HepG2 (cell line): Measurements from ENCODE around the gene ZSWIM6. TPM values are rescaled to one million over a fixed set of nuclear protein-coding genes. Genes with fewer than 3 reads are reported as not detected.
A peak's percentile ranks its signal among the peaks of the same experiment; 100 is the strongest.

Experiments used
- ASH2L ChIP-seq: fragments of 300-600, 200-600 bp; sonication (generic); IDR thresholded peaks from 2 replicates; pipeline ENCODE4 v1.7.0; 2017; ENCODE audit warnings: low read depth, mild to moderate bottlenecking, moderate library complexity, mixed read lengths, low read length; ENCODE audit not compliant: insufficient read length
- CC2D1A ChIP-seq: sonication (generic); formaldehyde crosslinking; IDR thresholded peaks from 2 replicates; pipeline ENCODE4 v1.8.1; 2023; ENCODE audit warnings: mild to moderate bottlenecking, missing genetic modification reagents
- PCBP2 ChIP-seq: fragments of 200-400 bp; formaldehyde crosslinking; optimal IDR thresholded peaks from 2 replicates; pipeline ENCODE3; 2018; ENCODE audit warnings: low read length, low read depth; ENCODE audit not compliant: poor library complexity, severe bottlenecking
- SMYD3 ChIP-seq: sonication (generic); formaldehyde crosslinking; IDR thresholded peaks from 2 replicates; pipeline ENCODE4 v1.8.1; 2023; ENCODE audit warnings: mild to moderate bottlenecking, missing genetic modification reagents
- TARDBP ChIP-seq: sonication (generic); formaldehyde crosslinking; IDR thresholded peaks from 2 replicates; pipeline ENCODE4 v1.8.0; 2022; ENCODE audit warnings: mild to moderate bottlenecking, missing genetic modification reagents
- TCF7L2 ChIP-seq: IDR thresholded peaks from 2 replicates; pipeline ENCODE4 v1.6.1; 2011; ENCODE audit warnings: mild to moderate bottlenecking, low read depth, low read length, moderate library complexity
- ZFP36L2 ChIP-seq: sonication (generic); formaldehyde crosslinking; IDR thresholded peaks from 2 replicates; pipeline ENCODE4 v1.4.0; 2020; ENCODE audit warnings: missing genetic modification reagents
- ZSCAN30 ChIP-seq: sonication (generic); formaldehyde crosslinking; IDR thresholded peaks from 2 replicates; pipeline ENCODE4 v1.5.0; 2020; ENCODE audit warnings: mild to moderate bottlenecking, missing genetic modification reagents
- polyA plus RNA-seq, 8 experiments: library from polyadenylated mRNA; depleted of rRNA in 3 of 8; stranded (reverse) in 7 of 8; unstranded in 1 of 8; fragments of >200 nt; fragmentation: Illumina TruSeq in 4 of 8; extraction: Trizol in 4 of 8; gene quantifications; 2 replicates each; pipeline versions ENCODE4 v1.2.1 to v1.2.3, GENCODE V29; 2011 to 2016; ENCODE audit warnings: low read depth in 4 of 8, missing spikeins in 1 of 8, mixed read lengths in 1 of 8; ENCODE audit not compliant: insufficient read depth in 1 of 8
- total RNA-seq, 5 experiments: library from RNA; depleted of rRNA; stranded (reverse); fragments of >200 nt; fragmentation: Illumina TruSeq; extraction: Trizol; gene quantifications; 2 replicates each; pipeline ENCODE4 v1.2.3, GENCODE V29; 2016; ENCODE audit warnings: low read depth in 1 of 5
- TF ChIP-seq, protein P1 (sequence below): IDR thresholded peaks from 2 replicates; pipeline ENCODE4 v1.6.1; 2016; ENCODE audit warnings: low read depth, missing genetic modification reagents, missing compliant biosample characterization
- TF ChIP-seq, protein P2 (sequence below): sonication (generic); formaldehyde crosslinking; IDR thresholded peaks from 2 replicates; pipeline ENCODE4 v1.5.1; 2020; ENCODE audit warnings: mild to moderate bottlenecking, missing genetic modification reagents
- TF ChIP-seq, protein P3 (sequence below): sonication (generic); formaldehyde crosslinking; IDR thresholded peaks from 2 replicates; pipeline ENCODE4 v1.4.0; 2020; ENCODE audit warnings: mild to moderate bottlenecking, missing genetic modification reagents
- TF ChIP-seq, protein P4 (sequence below): sonication (generic); formaldehyde crosslinking; IDR thresholded peaks from 2 replicates; pipeline ENCODE4 v1.4.0; 2020; ENCODE audit warnings: missing genetic modification reagents

The ZSWIM6 gene
- total and polyA plus RNA-seq, 2 of the 13 experiments (the other 11 are each of a cell fraction or from before 2014, with no cell fraction given) = 0.82 to 1.9 TPM

DNA sequence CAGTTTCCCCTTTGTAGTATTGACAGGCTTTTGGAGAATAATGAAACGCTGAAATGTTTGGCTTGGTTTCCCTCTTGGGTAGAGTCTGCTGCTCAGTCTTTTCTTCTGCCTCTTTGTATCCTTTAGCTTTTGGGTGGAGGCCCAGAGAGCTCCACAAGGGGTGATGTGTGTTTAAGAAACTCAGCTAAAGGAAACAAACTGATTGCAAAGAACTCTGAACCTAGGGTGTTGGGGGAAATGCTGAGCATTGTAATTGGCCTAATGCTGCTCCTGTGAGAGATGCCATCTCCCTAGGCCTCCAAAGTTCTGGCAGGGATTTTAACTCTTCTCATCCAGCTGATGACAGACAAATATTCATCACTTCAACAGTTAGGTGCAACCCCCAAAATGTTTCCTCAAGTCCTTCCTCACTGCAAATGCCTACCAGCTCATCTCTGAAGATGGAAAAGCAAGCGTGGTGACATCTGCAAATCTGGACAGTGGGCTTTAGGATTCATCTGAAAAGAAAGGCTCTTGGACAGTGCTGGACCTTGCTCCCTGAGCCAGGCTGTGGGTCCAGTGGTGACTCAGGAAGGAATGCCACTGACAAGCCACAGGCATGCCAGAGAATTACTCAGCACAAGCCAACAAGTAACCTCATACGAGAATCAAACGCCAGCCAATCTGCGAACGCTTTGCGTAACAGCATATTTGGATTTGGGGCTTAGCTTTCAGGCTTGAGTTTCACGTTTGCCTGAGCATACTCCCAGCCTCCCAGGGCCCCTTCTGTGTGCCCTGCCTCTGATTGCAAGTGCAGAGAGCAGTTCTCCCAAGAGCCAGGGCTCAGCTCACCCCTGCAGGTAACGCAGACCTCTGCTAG lies 30.5 kb upstream of the ZSWIM6 start (continued):
- TF ChIP-seq, protein P1, sequence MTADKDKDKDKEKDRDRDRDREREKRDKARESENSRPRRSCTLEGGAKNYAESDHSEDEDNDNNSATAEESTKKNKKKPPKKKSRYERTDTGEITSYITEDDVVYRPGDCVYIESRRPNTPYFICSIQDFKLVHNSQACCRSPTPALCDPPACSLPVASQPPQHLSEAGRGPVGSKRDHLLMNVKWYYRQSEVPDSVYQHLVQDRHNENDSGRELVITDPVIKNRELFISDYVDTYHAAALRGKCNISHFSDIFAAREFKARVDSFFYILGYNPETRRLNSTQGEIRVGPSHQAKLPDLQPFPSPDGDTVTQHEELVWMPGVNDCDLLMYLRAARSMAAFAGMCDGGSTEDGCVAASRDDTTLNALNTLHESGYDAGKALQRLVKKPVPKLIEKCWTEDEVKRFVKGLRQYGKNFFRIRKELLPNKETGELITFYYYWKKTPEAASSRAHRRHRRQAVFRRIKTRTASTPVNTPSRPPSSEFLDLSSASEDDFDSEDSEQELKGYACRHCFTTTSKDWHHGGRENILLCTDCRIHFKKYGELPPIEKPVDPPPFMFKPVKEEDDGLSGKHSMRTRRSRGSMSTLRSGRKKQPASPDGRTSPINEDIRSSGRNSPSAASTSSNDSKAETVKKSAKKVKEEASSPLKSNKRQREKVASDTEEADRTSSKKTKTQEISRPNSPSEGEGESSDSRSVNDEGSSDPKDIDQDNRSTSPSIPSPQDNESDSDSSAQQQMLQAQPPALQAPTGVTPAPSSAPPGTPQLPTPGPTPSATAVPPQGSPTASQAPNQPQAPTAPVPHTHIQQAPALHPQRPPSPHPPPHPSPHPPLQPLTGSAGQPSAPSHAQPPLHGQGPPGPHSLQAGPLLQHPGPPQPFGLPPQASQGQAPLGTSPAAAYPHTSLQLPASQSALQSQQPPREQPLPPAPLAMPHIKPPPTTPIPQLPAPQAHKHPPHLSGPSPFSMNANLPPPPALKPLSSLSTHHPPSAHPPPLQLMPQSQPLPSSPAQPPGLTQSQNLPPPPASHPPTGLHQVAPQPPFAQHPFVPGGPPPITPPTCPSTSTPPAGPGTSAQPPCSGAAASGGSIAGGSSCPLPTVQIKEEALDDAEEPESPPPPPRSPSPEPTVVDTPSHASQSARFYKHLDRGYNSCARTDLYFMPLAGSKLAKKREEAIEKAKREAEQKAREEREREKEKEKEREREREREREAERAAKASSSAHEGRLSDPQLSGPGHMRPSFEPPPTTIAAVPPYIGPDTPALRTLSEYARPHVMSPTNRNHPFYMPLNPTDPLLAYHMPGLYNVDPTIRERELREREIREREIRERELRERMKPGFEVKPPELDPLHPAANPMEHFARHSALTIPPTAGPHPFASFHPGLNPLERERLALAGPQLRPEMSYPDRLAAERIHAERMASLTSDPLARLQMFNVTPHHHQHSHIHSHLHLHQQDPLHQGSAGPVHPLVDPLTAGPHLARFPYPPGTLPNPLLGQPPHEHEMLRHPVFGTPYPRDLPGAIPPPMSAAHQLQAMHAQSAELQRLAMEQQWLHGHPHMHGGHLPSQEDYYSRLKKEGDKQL (CRISPR knock-in tag) = 0 out of 2 replicates have a peak, but pooled peaks have one; percentile 60
- TF ChIP-seq TCF7L2 (no peak), ZSCAN30 (no peak), CC2D1A (CRISPR knock-in tag) (no peak), ASH2L (peak; percentile 70), PCBP2 (no peak), SMYD3 (no peak), ZFP36L2 (CRISPR knock-in tag) (no peak), TARDBP (CRISPR knock-in tag) (peak; percentile 70; the same call in 1 of the 2 replicates)
- TF ChIP-seq, protein P2, sequence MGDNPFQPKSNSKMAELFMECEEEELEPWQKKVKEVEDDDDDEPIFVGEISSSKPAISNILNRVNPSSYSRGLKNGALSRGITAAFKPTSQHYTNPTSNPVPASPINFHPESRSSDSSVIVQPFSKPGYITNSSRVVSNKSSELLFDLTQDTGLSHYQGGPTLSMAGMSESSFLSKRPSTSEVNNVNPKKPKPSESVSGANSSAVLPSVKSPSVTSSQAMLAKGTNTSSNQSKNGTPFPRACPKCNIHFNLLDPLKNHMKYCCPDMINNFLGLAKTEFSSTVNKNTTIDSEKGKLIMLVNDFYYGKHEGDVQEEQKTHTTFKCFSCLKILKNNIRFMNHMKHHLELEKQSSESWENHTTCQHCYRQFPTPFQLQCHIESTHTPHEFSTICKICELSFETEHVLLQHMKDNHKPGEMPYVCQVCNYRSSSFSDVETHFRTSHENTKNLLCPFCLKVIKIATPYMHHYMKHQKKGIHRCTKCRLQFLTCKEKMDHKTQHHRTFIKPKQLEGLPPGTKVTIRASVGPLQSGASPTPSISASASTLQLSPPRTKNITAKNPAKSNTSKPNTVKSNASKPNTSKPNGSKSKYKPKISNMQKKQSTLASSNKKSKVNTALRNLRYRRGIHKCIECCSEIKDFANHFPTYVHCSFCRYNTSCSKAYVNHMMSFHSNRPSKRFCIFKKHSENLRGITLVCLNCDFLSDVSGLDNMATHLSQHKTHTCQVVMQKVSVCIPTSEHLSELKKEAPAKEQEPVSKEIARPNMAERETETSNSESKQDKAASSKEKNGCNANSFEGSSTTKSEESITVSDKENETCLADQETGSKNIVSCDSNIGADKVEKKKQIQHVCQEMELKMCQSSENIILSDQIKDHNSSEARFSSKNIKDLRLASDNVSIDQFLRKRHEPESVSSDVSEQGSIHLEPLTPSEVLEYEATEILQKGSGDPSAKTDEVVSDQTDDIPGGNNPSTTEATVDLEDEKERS (CRISPR knock-in tag) = 0 out of 2 replicates have a peak, but pooled peaks have one; percentile 68
- TF ChIP-seq, protein P3, sequence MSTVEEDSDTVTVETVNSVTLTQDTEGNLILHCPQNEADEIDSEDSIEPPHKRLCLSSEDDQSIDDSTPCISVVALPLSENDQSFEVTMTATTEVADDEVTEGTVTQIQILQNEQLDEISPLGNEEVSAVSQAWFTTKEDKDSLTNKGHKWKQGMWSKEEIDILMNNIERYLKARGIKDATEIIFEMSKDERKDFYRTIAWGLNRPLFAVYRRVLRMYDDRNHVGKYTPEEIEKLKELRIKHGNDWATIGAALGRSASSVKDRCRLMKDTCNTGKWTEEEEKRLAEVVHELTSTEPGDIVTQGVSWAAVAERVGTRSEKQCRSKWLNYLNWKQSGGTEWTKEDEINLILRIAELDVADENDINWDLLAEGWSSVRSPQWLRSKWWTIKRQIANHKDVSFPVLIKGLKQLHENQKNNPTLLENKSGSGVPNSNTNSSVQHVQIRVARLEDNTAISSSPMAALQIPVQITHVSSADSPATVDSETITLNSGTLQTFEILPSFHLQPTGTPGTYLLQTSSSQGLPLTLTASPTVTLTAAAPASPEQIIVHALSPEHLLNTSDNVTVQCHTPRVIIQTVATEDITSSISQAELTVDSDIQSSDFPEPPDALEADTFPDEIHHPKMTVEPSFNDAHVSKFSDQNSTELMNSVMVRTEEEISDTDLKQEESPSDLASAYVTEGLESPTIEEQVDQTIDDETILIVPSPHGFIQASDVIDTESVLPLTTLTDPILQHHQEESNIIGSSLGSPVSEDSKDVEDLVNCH (CRISPR knock-in tag) = no peak
- TF ChIP-seq, protein P4, sequence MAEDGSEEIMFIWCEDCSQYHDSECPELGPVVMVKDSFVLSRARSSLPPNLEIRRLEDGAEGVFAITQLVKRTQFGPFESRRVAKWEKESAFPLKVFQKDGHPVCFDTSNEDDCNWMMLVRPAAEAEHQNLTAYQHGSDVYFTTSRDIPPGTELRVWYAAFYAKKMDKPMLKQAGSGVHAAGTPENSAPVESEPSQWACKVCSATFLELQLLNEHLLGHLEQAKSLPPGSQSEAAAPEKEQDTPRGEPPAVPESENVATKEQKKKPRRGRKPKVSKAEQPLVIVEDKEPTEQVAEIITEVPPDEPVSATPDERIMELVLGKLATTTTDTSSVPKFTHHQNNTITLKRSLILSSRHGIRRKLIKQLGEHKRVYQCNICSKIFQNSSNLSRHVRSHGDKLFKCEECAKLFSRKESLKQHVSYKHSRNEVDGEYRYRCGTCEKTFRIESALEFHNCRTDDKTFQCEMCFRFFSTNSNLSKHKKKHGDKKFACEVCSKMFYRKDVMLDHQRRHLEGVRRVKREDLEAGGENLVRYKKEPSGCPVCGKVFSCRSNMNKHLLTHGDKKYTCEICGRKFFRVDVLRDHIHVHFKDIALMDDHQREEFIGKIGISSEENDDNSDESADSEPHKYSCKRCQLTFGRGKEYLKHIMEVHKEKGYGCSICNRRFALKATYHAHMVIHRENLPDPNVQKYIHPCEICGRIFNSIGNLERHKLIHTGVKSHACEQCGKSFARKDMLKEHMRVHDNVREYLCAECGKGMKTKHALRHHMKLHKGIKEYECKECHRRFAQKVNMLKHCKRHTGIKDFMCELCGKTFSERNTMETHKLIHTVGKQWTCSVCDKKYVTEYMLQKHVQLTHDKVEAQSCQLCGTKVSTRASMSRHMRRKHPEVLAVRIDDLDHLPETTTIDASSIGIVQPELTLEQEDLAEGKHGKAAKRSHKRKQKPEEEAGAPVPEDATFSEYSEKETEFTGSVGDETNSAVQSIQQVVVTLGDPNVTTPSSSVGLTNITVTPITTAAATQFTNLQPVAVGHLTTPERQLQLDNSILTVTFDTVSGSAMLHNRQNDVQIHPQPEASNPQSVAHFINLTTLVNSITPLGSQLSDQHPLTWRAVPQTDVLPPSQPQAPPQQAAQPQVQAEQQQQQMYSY (CRISPR knock-in tag) = no peak
